Measurements from ENCODE around the gene KSR2. TPM values are rescaled to one million over a fixed set of nuclear protein-coding genes. Genes with fewer than 3 reads are reported as not detected.

The KSR2 gene
- total and polyA plus RNA-seq, 10 of the 15 experiments (the other 5 are each of a cell fraction or from before 2014, with no cell fraction given) = under 0.01 to 1.5 (median 0.01) TPM; not detected in 3

DNA sequence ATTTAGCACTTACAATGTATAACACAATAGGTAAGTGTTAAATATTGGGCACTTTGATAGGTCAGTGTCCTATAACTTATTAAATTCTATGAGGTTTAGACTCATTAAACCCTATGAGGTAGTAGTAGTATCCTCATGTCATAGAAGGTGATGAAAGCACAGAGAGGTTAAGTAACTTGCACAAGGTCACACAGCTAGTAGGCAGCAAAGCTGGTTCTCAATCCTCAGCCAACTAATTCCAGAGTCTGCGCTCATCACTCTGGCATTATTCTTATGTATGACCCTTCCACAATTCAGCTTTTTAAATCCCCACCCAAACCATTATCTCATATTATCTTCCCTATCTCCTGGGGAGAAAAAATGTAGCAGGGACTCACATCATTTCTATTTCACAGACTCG, 141.1 kb downstream of the KSR2 start (continued):
- TF ChIP-seq, protein P1, sequence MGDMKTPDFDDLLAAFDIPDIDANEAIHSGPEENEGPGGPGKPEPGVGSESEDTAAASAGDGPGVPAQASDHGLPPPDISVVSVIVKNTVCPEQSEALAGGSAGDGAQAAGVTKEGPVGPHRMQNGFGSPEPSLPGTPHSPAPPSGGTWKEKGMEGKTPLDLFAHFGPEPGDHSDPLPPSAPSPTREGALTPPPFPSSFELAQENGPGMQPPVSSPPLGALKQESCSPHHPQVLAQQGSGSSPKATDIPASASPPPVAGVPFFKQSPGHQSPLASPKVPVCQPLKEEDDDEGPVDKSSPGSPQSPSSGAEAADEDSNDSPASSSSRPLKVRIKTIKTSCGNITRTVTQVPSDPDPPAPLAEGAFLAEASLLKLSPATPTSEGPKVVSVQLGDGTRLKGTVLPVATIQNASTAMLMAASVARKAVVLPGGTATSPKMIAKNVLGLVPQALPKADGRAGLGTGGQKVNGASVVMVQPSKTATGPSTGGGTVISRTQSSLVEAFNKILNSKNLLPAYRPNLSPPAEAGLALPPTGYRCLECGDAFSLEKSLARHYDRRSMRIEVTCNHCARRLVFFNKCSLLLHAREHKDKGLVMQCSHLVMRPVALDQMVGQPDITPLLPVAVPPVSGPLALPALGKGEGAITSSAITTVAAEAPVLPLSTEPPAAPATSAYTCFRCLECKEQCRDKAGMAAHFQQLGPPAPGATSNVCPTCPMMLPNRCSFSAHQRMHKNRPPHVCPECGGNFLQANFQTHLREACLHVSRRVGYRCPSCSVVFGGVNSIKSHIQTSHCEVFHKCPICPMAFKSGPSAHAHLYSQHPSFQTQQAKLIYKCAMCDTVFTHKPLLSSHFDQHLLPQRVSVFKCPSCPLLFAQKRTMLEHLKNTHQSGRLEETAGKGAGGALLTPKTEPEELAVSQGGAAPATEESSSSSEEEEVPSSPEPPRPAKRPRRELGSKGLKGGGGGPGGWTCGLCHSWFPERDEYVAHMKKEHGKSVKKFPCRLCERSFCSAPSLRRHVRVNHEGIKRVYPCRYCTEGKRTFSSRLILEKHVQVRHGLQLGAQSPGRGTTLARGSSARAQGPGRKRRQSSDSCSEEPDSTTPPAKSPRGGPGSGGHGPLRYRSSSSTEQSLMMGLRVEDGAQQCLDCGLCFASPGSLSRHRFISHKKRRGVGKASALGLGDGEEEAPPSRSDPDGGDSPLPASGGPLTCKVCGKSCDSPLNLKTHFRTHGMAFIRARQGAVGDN (IDR thresholded peaks at IDR 0.05) = no peak
- TF ChIP-seq BRCA1 (IDR thresholded peaks at IDR 0.05; ENCODE audit: low read depth, low read length) (no peak), RELA (IDR thresholded peaks at IDR 0.05; ENCODE audit: borderline replicate concordance, partially characterized antibody) (no peak)

DNA sequence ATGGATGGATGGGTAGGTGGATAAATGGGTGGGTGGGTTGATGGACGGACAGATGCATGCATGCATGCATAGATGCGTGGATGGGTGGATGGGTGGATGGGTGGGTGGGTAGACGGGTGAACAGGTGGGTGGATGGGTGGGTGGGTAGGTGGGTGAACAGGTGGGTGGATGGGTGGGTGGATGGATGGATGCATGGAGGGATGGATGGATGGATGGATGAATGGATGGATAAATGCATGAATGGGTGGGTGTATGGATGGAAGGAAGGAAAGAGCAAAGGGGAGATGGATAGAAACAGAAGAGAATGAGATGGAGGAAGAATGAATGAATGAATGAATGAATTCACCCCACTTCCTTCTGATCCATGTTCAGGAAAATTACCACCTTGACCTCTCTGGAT, 143.0 kb downstream of the KSR2 start:
- ChIA-PET SMC1A (ENCODE audit: uncharacterized antibody, unreplicated experiment) (interaction anchor here (1.7 kb wide), 1 partner anchor 31 kb away, joined by 3 read pairs; no protein-coding TSS in a partner anchor), POLR2A (no interaction called here), RAD21 (ENCODE audit: unreplicated experiment) (no interaction called here), CTCF (interaction anchor here (1.3 kb wide), 1 partner anchor 24 kb away, joined by 4 read pairs; no protein-coding TSS in a partner anchor)
- no peak overlapping the region for H3K27ac ChIP-seq (ENCODE audit: control insufficient read depth, insufficient read depth)
- no peaks in the 10 kb centered on the region for H3K79me2 ChIP-seq (ENCODE audit: control insufficient read depth, insufficient read depth, low read length)
- H2AFZ ChIP-seq (ENCODE audit: control insufficient read depth, low read depth, low read length) = no peak overlapping the region
- no peaks in the 10 kb centered on the region for H3K4me1 ChIP-seq (ENCODE audit: control insufficient read depth, insufficient read depth, low read length)
- ATAC-seq (no peak), FAIRE-seq (no peak), DNase-seq (ENCODE audit: low read depth, low spot score) (no peak)
- H3K27me3 ChIP-seq (replicated peaks in 1 of 2; ENCODE audit: control insufficient read depth in 2 of 2, insufficient read depth in 2 of 2, low read length in 1 of 2) = no peaks in the 10 kb centered on the region
- WGBS (ENCODE audit: insufficient coverage, insufficient replicate concordance, low lambda C conversion rate, missing lambda C conversion rate) = no CpG with 5 or more reads among the region's 3 CpGs
- no peak overlapping the region for H3K4me2 ChIP-seq (ENCODE audit: control insufficient read depth, insufficient read depth)
- no peaks in the 10 kb centered on the region for H3K36me3 ChIP-seq (ENCODE audit: control insufficient read depth in 2 of 2, insufficient read depth in 2 of 2, low read length in 1 of 2)
- H3K4me3 ChIP-seq = no peak overlapping the region
- intact Hi-C loops (cut with micrococcal nuclease; ENCODE audit: unreplicated experiment) (no loop called here), in situ Hi-C loops (cut with MboI) (no loop called here)
- no TSS peak for BruUV-seq (replicated peaks)
- H3K9ac ChIP-seq (ENCODE audit: control insufficient read depth, insufficient read depth, low read length) = no peak overlapping the region
- peaks cover 9% of the 10 kb centered on the region; the same call in 2 of the 3 replicates for H3K9me3 ChIP-seq (replicated peaks; ENCODE audit: control insufficient read depth, insufficient read depth, low read length)
- no peaks in the 10 kb centered on the region for H4K20me1 ChIP-seq (ENCODE audit: control insufficient read depth, insufficient read depth)
- TF ChIP-seq CBX3 (IDR thresholded peaks at IDR 0.05; ENCODE audit: borderline replicate concordance, low read depth) (no peak), SUPT20H (IDR thresholded peaks at IDR 0.05; ENCODE audit: borderline replicate concordance, control insufficient read depth, low read depth, low read length) (no peak), ZZZ3 (IDR thresholded peaks at IDR 0.05; ENCODE audit: control insufficient read depth, insufficient read length, low read depth) (no peak), SMAD1 (IDR thresholded peaks at IDR 0.05; ENCODE audit: low read depth, partially characterized antibody) (no peak), TCF7 (IDR thresholded peaks at IDR 0.05; ENCODE audit: borderline replicate concordance) (no peak), CHD4 (IDR thresholded peaks at IDR 0.05) (no peak), IRF4 (IDR thresholded peaks at IDR 0.05; ENCODE audit: low read depth, low read length) (no peak)
- TF ChIP-seq, protein P2, sequence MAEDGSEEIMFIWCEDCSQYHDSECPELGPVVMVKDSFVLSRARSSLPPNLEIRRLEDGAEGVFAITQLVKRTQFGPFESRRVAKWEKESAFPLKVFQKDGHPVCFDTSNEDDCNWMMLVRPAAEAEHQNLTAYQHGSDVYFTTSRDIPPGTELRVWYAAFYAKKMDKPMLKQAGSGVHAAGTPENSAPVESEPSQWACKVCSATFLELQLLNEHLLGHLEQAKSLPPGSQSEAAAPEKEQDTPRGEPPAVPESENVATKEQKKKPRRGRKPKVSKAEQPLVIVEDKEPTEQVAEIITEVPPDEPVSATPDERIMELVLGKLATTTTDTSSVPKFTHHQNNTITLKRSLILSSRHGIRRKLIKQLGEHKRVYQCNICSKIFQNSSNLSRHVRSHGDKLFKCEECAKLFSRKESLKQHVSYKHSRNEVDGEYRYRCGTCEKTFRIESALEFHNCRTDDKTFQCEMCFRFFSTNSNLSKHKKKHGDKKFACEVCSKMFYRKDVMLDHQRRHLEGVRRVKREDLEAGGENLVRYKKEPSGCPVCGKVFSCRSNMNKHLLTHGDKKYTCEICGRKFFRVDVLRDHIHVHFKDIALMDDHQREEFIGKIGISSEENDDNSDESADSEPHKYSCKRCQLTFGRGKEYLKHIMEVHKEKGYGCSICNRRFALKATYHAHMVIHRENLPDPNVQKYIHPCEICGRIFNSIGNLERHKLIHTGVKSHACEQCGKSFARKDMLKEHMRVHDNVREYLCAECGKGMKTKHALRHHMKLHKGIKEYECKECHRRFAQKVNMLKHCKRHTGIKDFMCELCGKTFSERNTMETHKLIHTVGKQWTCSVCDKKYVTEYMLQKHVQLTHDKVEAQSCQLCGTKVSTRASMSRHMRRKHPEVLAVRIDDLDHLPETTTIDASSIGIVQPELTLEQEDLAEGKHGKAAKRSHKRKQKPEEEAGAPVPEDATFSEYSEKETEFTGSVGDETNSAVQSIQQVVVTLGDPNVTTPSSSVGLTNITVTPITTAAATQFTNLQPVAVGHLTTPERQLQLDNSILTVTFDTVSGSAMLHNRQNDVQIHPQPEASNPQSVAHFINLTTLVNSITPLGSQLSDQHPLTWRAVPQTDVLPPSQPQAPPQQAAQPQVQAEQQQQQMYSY (CRISPR knock-in tag; IDR thresholded peaks at IDR 0.05) = no peak
- TF ChIP-seq, protein P3, sequence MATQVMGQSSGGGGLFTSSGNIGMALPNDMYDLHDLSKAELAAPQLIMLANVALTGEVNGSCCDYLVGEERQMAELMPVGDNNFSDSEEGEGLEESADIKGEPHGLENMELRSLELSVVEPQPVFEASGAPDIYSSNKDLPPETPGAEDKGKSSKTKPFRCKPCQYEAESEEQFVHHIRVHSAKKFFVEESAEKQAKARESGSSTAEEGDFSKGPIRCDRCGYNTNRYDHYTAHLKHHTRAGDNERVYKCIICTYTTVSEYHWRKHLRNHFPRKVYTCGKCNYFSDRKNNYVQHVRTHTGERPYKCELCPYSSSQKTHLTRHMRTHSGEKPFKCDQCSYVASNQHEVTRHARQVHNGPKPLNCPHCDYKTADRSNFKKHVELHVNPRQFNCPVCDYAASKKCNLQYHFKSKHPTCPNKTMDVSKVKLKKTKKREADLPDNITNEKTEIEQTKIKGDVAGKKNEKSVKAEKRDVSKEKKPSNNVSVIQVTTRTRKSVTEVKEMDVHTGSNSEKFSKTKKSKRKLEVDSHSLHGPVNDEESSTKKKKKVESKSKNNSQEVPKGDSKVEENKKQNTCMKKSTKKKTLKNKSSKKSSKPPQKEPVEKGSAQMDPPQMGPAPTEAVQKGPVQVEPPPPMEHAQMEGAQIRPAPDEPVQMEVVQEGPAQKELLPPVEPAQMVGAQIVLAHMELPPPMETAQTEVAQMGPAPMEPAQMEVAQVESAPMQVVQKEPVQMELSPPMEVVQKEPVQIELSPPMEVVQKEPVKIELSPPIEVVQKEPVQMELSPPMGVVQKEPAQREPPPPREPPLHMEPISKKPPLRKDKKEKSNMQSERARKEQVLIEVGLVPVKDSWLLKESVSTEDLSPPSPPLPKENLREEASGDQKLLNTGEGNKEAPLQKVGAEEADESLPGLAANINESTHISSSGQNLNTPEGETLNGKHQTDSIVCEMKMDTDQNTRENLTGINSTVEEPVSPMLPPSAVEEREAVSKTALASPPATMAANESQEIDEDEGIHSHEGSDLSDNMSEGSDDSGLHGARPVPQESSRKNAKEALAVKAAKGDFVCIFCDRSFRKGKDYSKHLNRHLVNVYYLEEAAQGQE (IDR thresholded peaks at IDR 0.05; ENCODE audit: low read depth, low read length) = no peak

Data from GM12878 (cell line).